Epithelial cell of proximal tubule (primary cell): Measurements from ENCODE around the gene RAD51B. TPM values are rescaled to one million over a fixed set of nuclear protein-coding genes. Genes with fewer than 3 reads are reported as not detected.
A peak's percentile ranks its signal among the peaks of the same experiment; 100 is the strongest.

Experiments
- DNase-seq: peaks from one replicate; pipeline ENCODE4 v3.0.0-alpha.2; 2011; ENCODE audit warnings: low read depth
- H3K4me3 ChIP-seq: 2 replicates; pipeline ENCODE4 v1.5.1; 2011; ENCODE audit warnings: low read depth, mild to moderate bottlenecking, low read length
- total RNA-seq: library from RNA; depleted of rRNA; stranded (reverse); fragments of >200 nt; gene quantifications from 2 replicates; pipeline ENCODE4 v1.2.3, GENCODE V29; 2015
- TF ChIP-seq, protein P1 (sequence below): conservative IDR thresholded peaks from 2 replicates; pipeline ENCODE4 v1.5.1; 2012; ENCODE audit warnings: low read depth, mild to moderate bottlenecking, low read length

The RAD51B gene
- total RNA-seq, 1 donor from 2014 or later, result 6.3 TPM

DNA sequence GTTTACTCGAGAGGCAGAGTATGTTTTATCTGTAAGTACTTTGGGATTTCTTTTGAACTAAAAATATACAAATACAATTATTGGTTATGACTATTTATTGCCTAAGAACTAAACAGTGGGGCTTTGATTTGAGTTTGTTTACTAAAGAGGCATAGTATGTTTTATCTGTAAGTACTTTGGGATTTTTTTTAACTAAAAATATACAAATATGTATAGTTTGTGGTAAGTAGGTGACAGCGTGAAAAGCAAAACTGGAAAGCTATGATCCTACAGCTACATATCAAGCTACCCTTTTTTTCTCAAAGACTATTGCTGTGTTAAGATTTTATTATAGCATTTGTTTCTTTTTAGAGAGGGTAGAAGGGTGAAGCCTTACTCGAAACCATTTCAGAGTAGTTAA, 171.0 kb downstream of the RAD51B start:
- TF ChIP-seq, protein P1, sequence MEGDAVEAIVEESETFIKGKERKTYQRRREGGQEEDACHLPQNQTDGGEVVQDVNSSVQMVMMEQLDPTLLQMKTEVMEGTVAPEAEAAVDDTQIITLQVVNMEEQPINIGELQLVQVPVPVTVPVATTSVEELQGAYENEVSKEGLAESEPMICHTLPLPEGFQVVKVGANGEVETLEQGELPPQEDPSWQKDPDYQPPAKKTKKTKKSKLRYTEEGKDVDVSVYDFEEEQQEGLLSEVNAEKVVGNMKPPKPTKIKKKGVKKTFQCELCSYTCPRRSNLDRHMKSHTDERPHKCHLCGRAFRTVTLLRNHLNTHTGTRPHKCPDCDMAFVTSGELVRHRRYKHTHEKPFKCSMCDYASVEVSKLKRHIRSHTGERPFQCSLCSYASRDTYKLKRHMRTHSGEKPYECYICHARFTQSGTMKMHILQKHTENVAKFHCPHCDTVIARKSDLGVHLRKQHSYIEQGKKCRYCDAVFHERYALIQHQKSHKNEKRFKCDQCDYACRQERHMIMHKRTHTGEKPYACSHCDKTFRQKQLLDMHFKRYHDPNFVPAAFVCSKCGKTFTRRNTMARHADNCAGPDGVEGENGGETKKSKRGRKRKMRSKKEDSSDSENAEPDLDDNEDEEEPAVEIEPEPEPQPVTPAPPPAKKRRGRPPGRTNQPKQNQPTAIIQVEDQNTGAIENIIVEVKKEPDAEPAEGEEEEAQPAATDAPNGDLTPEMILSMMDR, result no peak
- no peak for DNase-seq
- H3K4me3 ChIP-seq, result no peak overlapping the region

DNA sequence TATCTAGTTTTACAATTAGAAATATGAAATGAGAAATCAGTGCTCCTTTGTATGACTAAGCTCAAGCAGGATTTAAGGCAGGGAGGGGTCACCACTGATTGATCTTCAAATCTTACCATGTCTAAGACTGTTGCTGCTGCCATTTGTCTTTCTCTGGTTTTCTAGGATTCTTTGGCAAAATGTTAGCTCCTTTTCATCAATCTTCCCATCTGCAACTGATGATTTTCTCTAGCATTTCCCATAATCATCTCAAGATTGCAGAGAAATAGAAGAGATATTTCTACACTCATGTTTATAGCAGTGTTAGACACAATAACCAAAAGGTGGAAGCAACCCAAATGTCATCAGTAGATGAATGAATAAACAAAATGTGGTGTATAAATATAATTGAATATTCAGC, 175.0 kb downstream of the RAD51B start:
- TF ChIP-seq, protein P1, result no peak
- no peak for DNase-seq
- no peak overlapping the region for H3K4me3 ChIP-seq

DNA sequence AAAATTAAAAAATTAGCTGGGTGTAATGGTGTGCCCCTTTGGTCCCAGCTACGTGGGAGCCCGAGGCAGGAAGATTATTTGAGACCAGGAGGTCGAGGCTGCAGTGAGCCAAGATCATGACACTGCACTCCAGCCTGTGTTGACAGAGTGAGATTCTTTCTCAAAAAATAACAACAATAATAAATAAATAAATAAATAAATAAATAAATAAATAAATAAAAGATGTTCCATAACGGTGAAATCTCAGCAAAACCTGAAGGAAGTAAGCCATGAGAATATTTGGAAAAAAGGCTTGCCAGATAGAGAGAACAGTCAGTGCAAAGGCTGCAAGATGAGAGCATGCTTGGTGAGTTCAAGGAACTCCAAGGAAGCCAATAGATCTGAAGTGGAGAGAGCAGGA, 176.7 kb downstream of the RAD51B start:
- no peak for DNase-seq
- TF ChIP-seq, protein P1, result no peak
- no peak overlapping the region for H3K4me3 ChIP-seq

DNA sequence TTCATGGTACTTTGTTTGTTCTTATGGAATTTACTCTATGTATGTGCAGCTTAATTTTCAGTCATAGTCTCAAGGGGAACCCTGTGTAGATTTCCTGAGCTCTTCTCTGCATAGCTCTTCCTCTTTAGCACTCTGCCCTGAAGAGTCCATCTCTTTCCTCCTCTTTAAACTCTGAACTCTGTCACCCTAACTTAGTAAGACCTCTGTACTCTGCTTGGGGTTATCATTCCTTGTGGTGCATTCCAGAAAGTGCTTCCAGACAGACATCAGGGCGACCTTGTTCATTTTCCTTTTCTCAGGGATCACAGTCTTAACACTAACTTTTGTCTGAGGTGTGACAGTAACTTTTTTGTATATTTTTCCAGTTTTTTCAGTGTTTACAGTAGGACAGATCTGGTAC, 179.3 kb downstream of the RAD51B start:
- DNase-seq, result no peak
- TF ChIP-seq, protein P1, result no peak

GRCh38 chr14:67999290-67999689, 179.7 kb downstream of the RAD51B start:
- TF ChIP-seq, protein P1, result no peak
- H3K4me3 ChIP-seq, result no peak overlapping the region
- no peak for DNase-seq

More for the DNA sequence above, 179.3 kb downstream of the RAD51B start:
- no peak overlapping the region for H3K4me3 ChIP-seq

- TF ChIP-seq, protein P1, result no peak
- no peak overlapping the region for H3K4me3 ChIP-seq
- DNase-seq, result peak; percentile 79
Measured at GRCh38 chr14:67999705-68000384, 180.3 kb downstream of the RAD51B start.

DNA sequence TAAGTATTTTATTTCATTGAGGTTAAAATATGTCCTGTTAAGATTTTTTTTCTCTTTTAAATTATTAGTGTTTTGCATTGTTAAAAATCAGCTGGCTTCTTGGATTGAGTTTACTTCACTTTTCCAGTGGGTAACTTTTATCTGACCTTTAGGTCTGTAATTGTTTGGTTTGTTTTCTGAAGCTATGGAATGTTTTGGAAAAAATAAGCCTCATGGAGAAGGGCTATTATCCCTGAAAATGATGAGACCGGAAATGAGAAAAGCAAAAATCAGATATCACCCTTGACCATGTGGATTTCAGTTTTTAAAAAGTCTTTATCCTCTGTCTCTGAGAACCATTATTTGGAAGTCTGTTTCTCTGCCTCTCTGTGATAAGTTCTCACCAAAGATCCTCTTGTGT, 180.9 kb downstream of the RAD51B start:
- H3K4me3 ChIP-seq, result no peak overlapping the region
- DNase-seq, result no peak
- TF ChIP-seq, protein P1, result no peak
